Colonic mucosa (tissue), 4 donors: ENCODE measurements around the gene WNT3A. TPM values are rescaled to one million over a fixed set of nuclear protein-coding genes. Genes with fewer than 3 reads are reported as not detected.

Source experiments
- DNase-seq: peaks from one replicate; pipeline ENCODE4 v3.0.0-alpha.2; 2020
- H3K27ac ChIP-seq: fragments of 200-600 bp; one replicate; pipeline ENCODE4 v1.8.0; 2021
- H3K27me3 ChIP-seq: fragments of 200-600 bp; one replicate; pipeline ENCODE4 v1.8.0; 2021
- H3K36me3 ChIP-seq: fragments of 200-600 bp; one replicate; pipeline ENCODE4 v1.8.0; 2021
- H3K4me1 ChIP-seq: fragments of 200-600 bp; one replicate; pipeline ENCODE4 v1.8.0; 2021; ENCODE audit warnings: mild to moderate bottlenecking
- H3K4me3 ChIP-seq: fragments of 200-600 bp; one replicate; pipeline ENCODE4 v1.8.0; 2021
- H3K9ac ChIP-seq, 2 donors: one replicate each; pipeline ENCODE4 v1.7.0; 2013; ENCODE audit warnings: control low read depth in 2 of 2, low read depth in 2 of 2, low read length in 2 of 2
- H3K9me3 ChIP-seq: fragments of 200-600 bp; one replicate; pipeline ENCODE4 v1.8.0; 2021
- intact Hi-C: fragments of 100-400 bp; cut with DNase I; formaldehyde crosslinking; loops from one replicate; pipeline ENCODE4 v1.14.1; 2022
- total RNA-seq, 2 donors: library from RNA; stranded (reverse); fragmentation: NEBNext Ultra II Directional in 1 of 2; extraction: Animal tissue kit (Norgen Biotek cat#: 25700) in 1 of 2; gene quantifications; one replicate each; pipeline ENCODE4 v1.2.1, GENCODE V29; 2021
- TF ChIP-seq, protein P1 (sequence below): fragments of 200-600 bp; IDR thresholded peaks from one replicate; pipeline ENCODE4 v1.8.0; 2022; ENCODE audit warnings: antibody characterized with exemption, mild to moderate bottlenecking
- donor health status: healthy.
- donor health status: DM: no; HTN: no; CAD: no.
- donor health status: DM: no; HTN: no; CAD: no.

WNT3A gene
- total RNA-seq, 2 donors from 2014 or later, result not detected

DNA sequence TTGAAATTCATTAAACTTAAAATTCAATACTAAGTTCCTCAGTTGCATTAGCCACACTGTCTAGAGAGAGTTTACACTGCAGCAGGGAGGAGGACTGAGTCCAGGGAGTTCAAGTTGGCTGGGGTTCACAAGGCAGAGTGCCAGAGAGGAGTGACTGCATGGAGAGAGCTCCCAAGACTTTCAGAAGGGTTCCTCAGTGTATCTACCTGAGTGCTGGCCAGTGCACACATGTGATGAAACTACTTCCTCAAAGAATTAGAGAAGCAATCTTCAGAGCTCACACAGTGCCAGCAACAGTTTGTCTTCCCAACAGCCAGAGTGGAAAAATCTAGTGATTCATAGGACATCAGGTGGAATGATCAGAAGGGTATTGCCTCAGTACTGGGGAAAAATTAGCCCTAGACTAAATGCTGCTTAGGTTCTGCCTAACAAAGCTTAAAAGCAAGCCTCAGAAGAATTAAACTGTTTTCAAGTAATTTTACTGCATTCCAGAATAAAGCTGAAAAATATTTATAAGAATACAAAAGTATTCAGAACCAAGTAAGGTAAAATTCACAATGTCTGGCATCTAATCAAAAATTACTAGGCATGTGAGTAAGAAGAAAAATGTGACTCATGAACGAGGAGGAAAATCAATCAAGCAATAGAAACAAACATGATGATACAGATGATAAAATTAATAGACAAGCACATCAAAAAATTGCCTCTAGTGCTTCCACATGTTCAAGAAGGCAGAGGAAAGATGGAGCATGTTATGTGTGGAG, 10.4 kb upstream of the WNT3A start:
- Histone ChIP-seq H3K9ac (no peak overlapping the region), H3K4me3 (no peak overlapping the region), H3K27me3 (no peaks in the 10 kb centered on the region), H3K36me3 (no peaks in the 10 kb centered on the region), H3K4me1 (no peaks in the 10 kb centered on the region), H3K27ac (no peak overlapping the region), H3K9me3 (no peaks in the 10 kb centered on the region)
- intact Hi-C loops, result no loop called here
- no peak for DNase-seq
- TF ChIP-seq, protein P1, sequence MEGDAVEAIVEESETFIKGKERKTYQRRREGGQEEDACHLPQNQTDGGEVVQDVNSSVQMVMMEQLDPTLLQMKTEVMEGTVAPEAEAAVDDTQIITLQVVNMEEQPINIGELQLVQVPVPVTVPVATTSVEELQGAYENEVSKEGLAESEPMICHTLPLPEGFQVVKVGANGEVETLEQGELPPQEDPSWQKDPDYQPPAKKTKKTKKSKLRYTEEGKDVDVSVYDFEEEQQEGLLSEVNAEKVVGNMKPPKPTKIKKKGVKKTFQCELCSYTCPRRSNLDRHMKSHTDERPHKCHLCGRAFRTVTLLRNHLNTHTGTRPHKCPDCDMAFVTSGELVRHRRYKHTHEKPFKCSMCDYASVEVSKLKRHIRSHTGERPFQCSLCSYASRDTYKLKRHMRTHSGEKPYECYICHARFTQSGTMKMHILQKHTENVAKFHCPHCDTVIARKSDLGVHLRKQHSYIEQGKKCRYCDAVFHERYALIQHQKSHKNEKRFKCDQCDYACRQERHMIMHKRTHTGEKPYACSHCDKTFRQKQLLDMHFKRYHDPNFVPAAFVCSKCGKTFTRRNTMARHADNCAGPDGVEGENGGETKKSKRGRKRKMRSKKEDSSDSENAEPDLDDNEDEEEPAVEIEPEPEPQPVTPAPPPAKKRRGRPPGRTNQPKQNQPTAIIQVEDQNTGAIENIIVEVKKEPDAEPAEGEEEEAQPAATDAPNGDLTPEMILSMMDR, result no peak

DNA sequence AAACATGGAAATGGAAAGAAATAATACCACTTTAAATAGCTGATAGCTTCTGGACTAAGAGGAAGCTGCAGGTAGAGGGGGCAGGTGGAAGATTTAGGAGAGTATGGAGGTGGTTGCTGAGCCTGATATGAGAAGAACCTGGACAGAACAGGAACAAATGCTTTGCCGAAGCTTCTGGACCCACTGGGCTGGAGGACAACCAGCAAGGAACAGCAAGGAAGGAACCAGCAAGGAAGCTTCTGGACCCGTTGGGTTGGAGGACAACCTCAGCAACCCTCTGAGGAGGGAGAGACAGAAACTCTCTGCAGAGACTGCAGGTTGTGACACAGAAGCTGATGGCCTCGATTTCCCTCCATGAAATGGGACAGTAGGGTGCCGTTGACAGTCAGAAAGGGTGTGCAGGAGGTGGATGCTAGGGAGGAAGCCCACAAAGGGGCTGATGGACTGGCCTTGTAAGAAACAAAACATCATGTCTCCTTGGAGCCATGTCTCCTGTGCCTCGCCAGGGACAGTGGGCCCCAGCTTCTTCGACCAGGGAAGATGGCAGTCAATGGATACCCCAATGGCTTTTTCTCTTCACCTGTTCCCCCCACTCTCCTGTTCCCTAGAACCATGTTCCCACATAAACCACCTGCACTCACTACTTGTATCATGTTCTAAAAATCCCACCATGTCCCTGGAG, 8.3 kb upstream of the WNT3A start:
- intact Hi-C loops, result no loop called here
- TF ChIP-seq, protein P1, result no peak
- Histone ChIP-seq H3K9me3 (no peaks in the 10 kb centered on the region), H3K4me3 (no peak overlapping the region), H3K27ac (no peak overlapping the region), H3K4me1 (no peaks in the 10 kb centered on the region), H3K9ac (no peak overlapping the region), H3K36me3 (no peaks in the 10 kb centered on the region), H3K27me3 (peaks cover 3% of the 10 kb centered on the region)
- no peak for DNase-seq

DNA sequence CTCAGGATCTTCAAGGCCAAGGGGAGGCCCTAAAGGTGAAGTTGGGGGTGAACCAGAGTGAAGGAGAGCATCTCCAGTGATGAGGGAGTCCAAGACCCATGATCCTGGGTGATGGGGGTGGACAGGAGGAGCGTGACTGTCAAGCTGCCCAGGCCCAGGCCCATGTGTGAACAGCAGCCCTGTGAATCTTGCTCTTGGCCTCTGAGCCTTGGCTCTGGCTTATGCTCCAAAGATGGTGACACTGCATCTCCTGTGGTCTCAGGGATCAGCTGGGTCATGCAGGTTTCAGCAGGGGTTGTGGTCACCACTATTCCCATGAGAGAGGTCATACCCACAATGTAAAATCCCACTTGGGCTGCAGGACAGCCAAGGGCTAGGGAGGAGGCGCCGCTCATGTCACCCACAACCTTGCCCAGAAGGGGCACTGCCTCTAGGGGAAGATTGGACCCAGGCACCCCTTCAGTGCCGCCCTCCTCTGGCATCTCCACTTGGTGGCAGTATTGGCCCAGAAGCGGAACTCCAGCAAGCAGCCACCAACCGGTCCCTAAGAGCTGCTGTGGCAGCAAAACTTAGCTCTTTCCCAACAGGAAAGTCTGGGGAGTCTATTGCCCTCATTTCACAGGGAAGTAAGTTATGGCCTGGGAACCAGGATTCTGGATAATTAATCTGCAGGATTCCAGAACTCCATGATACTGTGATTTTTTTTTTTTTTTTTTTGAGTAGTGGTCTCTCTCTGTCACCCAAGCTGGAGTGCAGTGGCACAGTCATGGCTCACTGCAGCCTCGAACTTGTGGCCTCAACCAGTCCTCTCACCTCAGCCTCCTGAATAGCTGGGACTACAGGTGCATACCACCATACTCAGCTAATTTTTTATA, 7.5 kb upstream of the WNT3A start:
- Histone ChIP-seq H3K9ac (no peak overlapping the region), H3K27me3 (peaks cover 10% of the 10 kb centered on the region), H3K4me3 (no peak overlapping the region), H3K9me3 (no peaks in the 10 kb centered on the region), H3K27ac (no peak overlapping the region), H3K4me1 (no peaks in the 10 kb centered on the region), H3K36me3 (no peaks in the 10 kb centered on the region)
- peak; percentile 67 for DNase-seq
- TF ChIP-seq, protein P1, result peak; percentile 58
- intact Hi-C loops, result no loop called here

DNA sequence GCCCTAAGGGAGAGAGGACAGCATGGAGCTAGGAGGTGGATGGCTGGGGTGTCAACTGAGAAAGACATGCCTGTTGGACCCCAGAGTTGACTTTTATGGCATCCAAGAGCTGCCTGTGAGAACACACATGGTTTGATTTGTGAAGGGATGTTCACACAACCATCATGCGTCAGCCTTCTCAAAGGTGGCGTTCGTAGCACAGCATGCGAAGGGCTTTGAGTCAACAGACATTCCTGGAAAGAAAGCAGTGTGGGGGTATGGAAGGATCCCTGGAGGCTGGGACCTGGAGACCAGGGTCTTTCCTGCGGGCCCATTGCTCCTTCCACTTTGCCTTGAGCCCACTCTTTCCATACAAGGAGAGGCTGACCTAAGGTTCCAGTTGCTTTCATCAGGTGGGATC, 6.4 kb upstream of the WNT3A start:
- no peaks in the 10 kb centered on the region for H3K4me1 ChIP-seq
- no peak for DNase-seq
- peaks cover 19% of the 10 kb centered on the region for H3K27me3 ChIP-seq
- H3K27ac ChIP-seq, result no peak overlapping the region
- H3K36me3 ChIP-seq, result no peaks in the 10 kb centered on the region
- intact Hi-C loops, result no loop called here
- TF ChIP-seq, protein P1, result no peak
- no peak overlapping the region for H3K9ac ChIP-seq
- no peak overlapping the region for H3K4me3 ChIP-seq
- H3K9me3 ChIP-seq, result no peaks in the 10 kb centered on the region

DNA sequence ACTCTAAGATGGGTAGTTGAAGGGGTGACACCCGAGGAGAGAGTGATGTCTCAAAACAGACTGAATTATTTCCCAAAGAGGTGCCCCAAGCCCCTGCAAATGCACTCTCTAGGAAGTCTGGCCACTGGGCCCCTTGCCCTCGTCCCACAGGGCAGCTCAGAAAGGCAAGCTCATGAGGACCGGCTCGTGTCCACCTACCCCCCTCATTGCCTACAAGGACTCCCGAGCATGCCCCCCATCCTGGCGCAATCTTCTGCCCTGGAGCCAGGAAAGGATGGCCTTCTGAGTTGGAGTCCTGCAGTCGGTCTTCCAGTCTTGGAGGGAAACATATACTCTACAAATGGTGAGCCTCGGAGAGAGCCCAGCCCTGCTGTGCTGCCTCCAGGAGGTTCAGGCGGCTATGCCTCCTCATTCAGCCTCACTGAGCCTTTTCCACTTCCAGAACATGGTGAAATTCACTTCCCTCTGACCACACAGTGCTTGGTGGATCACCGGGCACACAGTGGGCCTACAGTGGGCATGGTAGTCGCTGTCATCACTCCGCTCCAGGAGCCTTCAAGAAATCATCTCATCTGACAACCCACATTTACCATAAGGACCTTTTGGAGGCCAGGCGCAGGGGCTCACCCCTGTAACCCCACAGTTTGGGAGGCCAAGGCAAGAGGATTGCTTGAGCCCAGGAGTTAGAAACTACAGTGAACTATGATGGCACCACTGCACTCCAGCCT, 5.8 kb upstream of the WNT3A start:
- DNase-seq, result no peak

More for the DNA sequence above, 5.8 kb upstream of the WNT3A start:
- no peak overlapping the region for H3K27ac ChIP-seq
- H3K4me1 ChIP-seq, result no peaks in the 10 kb centered on the region
- peaks cover 25% of the 10 kb centered on the region for H3K27me3 ChIP-seq
- no peaks in the 10 kb centered on the region for H3K36me3 ChIP-seq
- no peak overlapping the region for H3K9ac ChIP-seq
- intact Hi-C loops, result no loop called here
- TF ChIP-seq, protein P1, result no peak
- no peak overlapping the region for H3K4me3 ChIP-seq
- no peaks in the 10 kb centered on the region for H3K9me3 ChIP-seq
